Naive thymus-derived CD4-positive, alpha-beta T cell (primary cell): Measurements from ENCODE around the gene SPDYE16. TPM values are rescaled to one million over a fixed set of nuclear protein-coding genes. Genes with fewer than 3 reads are reported as not detected.
"Not testable (repeated sequence)": the region's sequence is repeated elsewhere in the genome, so short reads cannot be mapped to it uniquely, and the experiment has no call there.

Experiments
- ATAC-seq: fragments of 150-1000 bp; cut with Tn5 transposase; 2 replicates; pipeline ENCODE4 v1.10.0; 2021; ENCODE audit warnings: mild to moderate bottlenecking, moderate library complexity
- CTCF ChIA-PET: fragments of 350-600 bp; sonication (Branson Sonifier 250); formaldehyde crosslinking; loops from one replicate; lab custom pipeline; 2021; ENCODE audit warnings: antibody characterized with exemption; lab: Charles Lee
- POLR2A ChIA-PET: fragments of 350-600 bp; sonication (Branson Sonifier 250); formaldehyde crosslinking; loops from one replicate; lab custom pipeline; 2021; ENCODE audit warnings: antibody characterized with exemption, inconsistent platforms; lab: Charles Lee
- DNase-seq, 9 donors: peaks; one replicate each; pipeline versions ENCODE4 v3.0.0 to v3.0.0-alpha.2; 2020 to 2022; ENCODE audit warnings: mixed read lengths in 1 of 9
- H3K27ac ChIP-seq: one replicate; pipeline ENCODE4 v1.7.0; 2013; ENCODE audit warnings: mild to moderate bottlenecking, low read depth, low read length, moderate library complexity
- H3K27me3 ChIP-seq, 2 donors: one replicate each; pipeline ENCODE4 v1.7.0; 2013; ENCODE audit warnings: low read length in 2 of 2, mild to moderate bottlenecking in 2 of 2, moderate library complexity in 2 of 2; ENCODE audit not compliant: control insufficient read depth in 2 of 2, insufficient read depth in 2 of 2
- H3K36me3 ChIP-seq, 3 experiments: 1 replicate in 2 of 3; 2 replicates in 1 of 3; pipeline ENCODE4 v1.7.0; 2013; ENCODE audit warnings: low read length in 3 of 3, mild to moderate bottlenecking in 3 of 3, moderate library complexity in 1 of 3; ENCODE audit not compliant: insufficient read depth in 3 of 3, control insufficient read depth in 2 of 3
- H3K4me1 ChIP-seq, 2 donors: one replicate each; pipeline ENCODE4 v1.7.0; 2013; ENCODE audit warnings: low read length in 2 of 2, mild to moderate bottlenecking in 2 of 2, moderate library complexity in 1 of 2; ENCODE audit not compliant: control insufficient read depth in 2 of 2, insufficient read depth in 2 of 2
- H3K4me3 ChIP-seq: 2 replicates; pipeline ENCODE4 v1.7.0; 2013; ENCODE audit warnings: mild to moderate bottlenecking, low read length
- H3K9me3 ChIP-seq, 3 experiments: 1 replicate in 2 of 3; 2 replicates in 1 of 3; pipeline ENCODE4 v1.7.0; 2013; ENCODE audit warnings: low read length in 3 of 3; ENCODE audit not compliant: control insufficient read depth in 2 of 3
- H3K27ac Mint-ChIP-seq, 9 donors: one replicate each; pipeline ENCODE4 v1.8.0; 2020 to 2022; ENCODE audit warnings: mixed read lengths in 9 of 9, mild to moderate bottlenecking in 8 of 9, moderate library complexity in 5 of 9, inconsistent platforms in 2 of 9
- H3K27me3 Mint-ChIP-seq, 5 donors: one replicate each; pipeline ENCODE4 v1.8.0; 2021 to 2022; ENCODE audit warnings: mixed read lengths in 5 of 5, mild to moderate bottlenecking in 1 of 5
- H3K36me3 Mint-ChIP-seq, 5 donors: one replicate each; pipeline ENCODE4 v1.8.0; 2020 to 2022; ENCODE audit warnings: mixed read lengths in 5 of 5, mild to moderate bottlenecking in 3 of 5, inconsistent platforms in 1 of 5
- H3K4me1 Mint-ChIP-seq, 7 donors: one replicate each; pipeline ENCODE4 v1.8.0; 2020 to 2022; ENCODE audit warnings: mixed read lengths in 7 of 7, mild to moderate bottlenecking in 3 of 7, inconsistent platforms in 1 of 7
- H3K4me3 Mint-ChIP-seq, 10 donors: one replicate each; pipeline ENCODE4 v1.8.0; 2020 to 2022; ENCODE audit warnings: mild to moderate bottlenecking in 10 of 10, mixed read lengths in 10 of 10, moderate library complexity in 6 of 10, inconsistent platforms in 2 of 10
- H3K9me3 Mint-ChIP-seq, 11 donors: one replicate each; pipeline ENCODE4 v1.8.0; 2020 to 2022; ENCODE audit warnings: mixed read lengths in 11 of 11, mild to moderate bottlenecking in 4 of 11, inconsistent platforms in 1 of 11, moderate library complexity in 1 of 11
- intact Hi-C, 2 donors: fragments of 100-400 bp; cut with micrococcal nuclease; formaldehyde crosslinking; loops; one replicate each; pipeline ENCODE4 v1.15.1; 2023
- polyA plus RNA-seq, 2 donors: library from polyadenylated mRNA; unstranded; fragments of 300-500 nt; fragmentation: Illumina TruSeq; gene quantifications; one replicate each; pipeline ENCODE4 v1.2.3, GENCODE V29; 2021
- total RNA-seq, 6 experiments: library from RNA in 5 of 6; stranded (reverse) in 5 of 6; gene quantifications; 1 replicate in 5 of 6; 2 replicates in 1 of 6; pipeline ENCODE4 v1.2.3 and lab custom pipeline; 2021 to 2026

Gene SPDYE16
- total and polyA plus RNA-seq, 7 experiments from 2014 or later: 0.10 to 0.88 (median 0.38) TPM

GRCh38 chr7:76551992-76552391, 8.9 kb upstream of the SPDYE16 start:
- Mint-ChIP-seq H3K4me3 (peak overlapping the region in 6 of 10 donors; percentile 11 to 49 (median 30)), H3K4me1 (peaks cover 14 to 44% (median 39%) of the 10 kb centered on the region in 7 donors), H3K27ac (peak overlapping the region in 1 of 9 donors; percentile 32), H3K36me3 (peaks cover 0 to 12% (median 8%) of the 10 kb centered on the region in 5 donors)
- DNase-seq, H3K4me1 ChIP-seq, H3K9me3 Mint-ChIP-seq, intact Hi-C loops, H3K27ac ChIP-seq, CTCF ChIA-PET, ATAC-seq, H3K27me3 Mint-ChIP-seq, POLR2A ChIA-PET, H3K9me3 ChIP-seq, H3K36me3 ChIP-seq, H3K4me3 ChIP-seq, H3K27me3 ChIP-seq: not testable (repeated sequence)

- CTCF ChIA-PET, H3K36me3 Mint-ChIP-seq, H3K27me3 Mint-ChIP-seq, H3K9me3 Mint-ChIP-seq, H3K4me1 ChIP-seq, DNase-seq, H3K27me3 ChIP-seq, H3K9me3 ChIP-seq, intact Hi-C loops, ATAC-seq, POLR2A ChIA-PET, H3K36me3 ChIP-seq: not testable (repeated sequence)
- Mint-ChIP-seq H3K4me3 (peak overlapping the region; percentile 87 to 97 (median 92)), H3K4me1 (peaks cover 11 to 32% (median 27%) of the 10 kb centered on the region in 7 donors), H3K27ac (peak overlapping the region; percentile 32 to 92 (median 86))
- Histone ChIP-seq H3K4me3 (peak overlapping the region; percentile 65), H3K27ac (peak overlapping the region; percentile 85)
Measured at GRCh38 chr7:76549855-76550248, 6.8 kb upstream of the SPDYE16 start.

- H3K9me3 Mint-ChIP-seq, H3K36me3 Mint-ChIP-seq, H3K9me3 ChIP-seq, H3K4me1 ChIP-seq, intact Hi-C loops, H3K27me3 ChIP-seq, H3K27me3 Mint-ChIP-seq, H3K36me3 ChIP-seq, CTCF ChIA-PET, POLR2A ChIA-PET: not testable (repeated sequence)
- peak; percentile 99 for ATAC-seq
- peak overlapping the region; percentile 65 for H3K4me3 ChIP-seq
- peak overlapping the region; percentile 85 for H3K27ac ChIP-seq
- peak overlapping the region; percentile 87 to 97 (median 92) for H3K4me3 Mint-ChIP-seq
- H3K27ac Mint-ChIP-seq: peak overlapping the region; percentile 84 to 94 (median 90)
- DNase-seq: peak; percentile 51 to 84 (median 80)
- peaks cover 7 to 29% (median 24%) of the 10 kb centered on the region in 7 donors for H3K4me1 Mint-ChIP-seq
Measured at GRCh38 chr7:76549025-76549854, 6.1 kb upstream of the SPDYE16 start.

GRCh38 chr7:76531643-76532042, 11.5 kb downstream of the SPDYE16 start:
- intact Hi-C loops: not testable (repeated sequence)

GRCh38 chr7:76526183-76526582, 16.9 kb downstream of the SPDYE16 start:
- H3K36me3 ChIP-seq, H3K27me3 Mint-ChIP-seq, intact Hi-C loops, ATAC-seq, H3K27ac Mint-ChIP-seq, DNase-seq, H3K27me3 ChIP-seq, H3K9me3 ChIP-seq, H3K4me1 ChIP-seq, CTCF ChIA-PET, POLR2A ChIA-PET, H3K9me3 Mint-ChIP-seq, H3K27ac ChIP-seq, H3K4me3 ChIP-seq, H3K36me3 Mint-ChIP-seq, H3K4me3 Mint-ChIP-seq, H3K4me1 Mint-ChIP-seq: not testable (repeated sequence)

More at GRCh38 chr7:76531643-76532042, 11.5 kb downstream of the SPDYE16 start:
- H3K36me3 Mint-ChIP-seq, POLR2A ChIA-PET, H3K4me3 Mint-ChIP-seq, H3K9me3 Mint-ChIP-seq, DNase-seq, H3K4me1 Mint-ChIP-seq, H3K4me3 ChIP-seq, H3K27ac ChIP-seq, H3K9me3 ChIP-seq, H3K27ac Mint-ChIP-seq, CTCF ChIA-PET, ATAC-seq, H3K27me3 ChIP-seq, H3K4me1 ChIP-seq, H3K27me3 Mint-ChIP-seq, H3K36me3 ChIP-seq: not testable (repeated sequence)

GRCh38 chr7:76516932-76517331, 26.2 kb downstream of the SPDYE16 start:
- H3K36me3 Mint-ChIP-seq, intact Hi-C loops, H3K27me3 ChIP-seq, CTCF ChIA-PET, H3K4me3 ChIP-seq, H3K27ac Mint-ChIP-seq, H3K4me1 ChIP-seq, POLR2A ChIA-PET, ATAC-seq, H3K27ac ChIP-seq, H3K4me1 Mint-ChIP-seq, H3K9me3 Mint-ChIP-seq, H3K9me3 ChIP-seq, DNase-seq, H3K4me3 Mint-ChIP-seq, H3K27me3 Mint-ChIP-seq, H3K36me3 ChIP-seq: not testable (repeated sequence)

GRCh38 chr7:76515999-76516443, 27.1 kb downstream of the SPDYE16 start:
- no peaks in the 10 kb centered on the region for H3K9me3 Mint-ChIP-seq
- no peak overlapping the region for H3K27ac ChIP-seq
- peaks cover 0 to 4% (median 0%) of the 10 kb centered on the region in 7 donors for H3K4me1 Mint-ChIP-seq
- H3K27ac Mint-ChIP-seq: no peak overlapping the region
- no peaks in the 10 kb centered on the region for H3K9me3 ChIP-seq
- no peaks in the 10 kb centered on the region for H3K36me3 Mint-ChIP-seq
- DNase-seq (peak in 4 of 9 donors; percentile 16 to 49 (median 35)), ATAC-seq (peak; percentile 62)
- H3K4me3 ChIP-seq: no peak overlapping the region
- ChIA-PET POLR2A (no interaction called here), CTCF (no interaction called here)
- intact Hi-C loops: no loop called here
- no peaks in the 10 kb centered on the region for H3K36me3 ChIP-seq
- H3K4me1 ChIP-seq: no peaks in the 10 kb centered on the region
- H3K4me3 Mint-ChIP-seq: no peak overlapping the region
- peaks cover 0 to 4% (median 0%) of the 10 kb centered on the region in 5 donors for H3K27me3 Mint-ChIP-seq
- H3K27me3 ChIP-seq: no peaks in the 10 kb centered on the region
